ENCODE data around the gene GP9.

GP9 gene

GRCh38 chr3:129030611-129031010, 30.0 kb upstream of the GP9 start:
- DNase-seq = no peak

- DNase-seq = no peak
Observed at GRCh38 chr3:129031476-129032215, 28.9 kb upstream of the GP9 start.

- no peak for DNase-seq
Observed at GRCh38 chr3:129032716-129033115, 27.9 kb upstream of the GP9 start.

- no peak for DNase-seq
Observed at GRCh38 chr3:129033151-129033550, 27.4 kb upstream of the GP9 start.

- DNase-seq = no peak
Observed at GRCh38 chr3:129033633-129034321, 26.8 kb upstream of the GP9 start.

- no peak for DNase-seq
Observed at GRCh38 chr3:129034642-129035041, 25.9 kb upstream of the GP9 start.

- DNase-seq = no peak
Observed at GRCh38 chr3:129035360-129036221, 25.0 kb upstream of the GP9 start.

GRCh38 chr3:129036222-129037092, 24.1 kb upstream of the GP9 start:
- DNase-seq = no peak

GRCh38 chr3:129037093-129037419, 23.5 kb upstream of the GP9 start:
- no peak for DNase-seq

- no peak for DNase-seq
Observed at GRCh38 chr3:129038121-129038855, 22.3 kb upstream of the GP9 start.

- no peak for DNase-seq
Observed at GRCh38 chr3:129039271-129040038, 21.1 kb upstream of the GP9 start.

- no peak for DNase-seq
Observed at GRCh38 chr3:129040039-129040336, 20.6 kb upstream of the GP9 start.

- DNase-seq = no peak
Observed at GRCh38 chr3:129040579-129041300, 19.8 kb upstream of the GP9 start.

- DNase-seq = no peak
Observed at GRCh38 chr3:129045675-129046036, 14.9 kb upstream of the GP9 start.

GRCh38 chr3:129046037-129046731, 14.4 kb upstream of the GP9 start:
- DNase-seq = no peak

- no peak for DNase-seq
Observed at GRCh38 chr3:129046732-129047552, 13.6 kb upstream of the GP9 start.

GRCh38 chr3:129047553-129047839, 13.1 kb upstream of the GP9 start:
- no peak for DNase-seq

- no peak for DNase-seq
Observed at GRCh38 chr3:129050556-129051295, 9.9 kb upstream of the GP9 start.

GRCh38 chr3:129051871-129052340, 8.7 kb upstream of the GP9 start:
- no peak for DNase-seq
